HUES64 (cell line): ENCODE measurements around the gene KCNG2.

ENCODE experiments used
- H3K27ac ChIP-seq: 2 replicates; pipeline ENCODE4 v1.7.0; 2013; ENCODE audit warnings: low read depth, low read length, inconsistent platforms
- H3K27me3 ChIP-seq: 2 replicates; pipeline ENCODE4 v1.6.1; 2013; ENCODE audit warnings: mild to moderate bottlenecking, low read length; ENCODE audit not compliant: insufficient read depth
- H3K36me3 ChIP-seq: 2 replicates; pipeline ENCODE4 v1.6.1; 2013; ENCODE audit warnings: mild to moderate bottlenecking, low read length; ENCODE audit not compliant: insufficient read depth
- H3K4me1 ChIP-seq: 2 replicates; pipeline ENCODE4 v1.6.1; 2013; ENCODE audit warnings: mild to moderate bottlenecking, low read length, moderate library complexity; ENCODE audit not compliant: insufficient read depth
- H3K4me3 ChIP-seq: 2 replicates; pipeline ENCODE4 v1.5.1; 2013; ENCODE audit warnings: mild to moderate bottlenecking, low read length, moderate library complexity
- H3K9ac ChIP-seq: 2 replicates; pipeline ENCODE4 v1.6.1; 2013; ENCODE audit warnings: mild to moderate bottlenecking, low read depth, low read length
- H3K9me3 ChIP-seq: 2 replicates; pipeline ENCODE4 v1.6.1; 2013; ENCODE audit warnings: low read depth, low read length; ENCODE audit not compliant: insufficient read depth
- WGBS: fragments of 150-250, 120-280 bp; methylation state at CpG from one replicate; pipeline ENCODE4 v1.1.7; 2013; ENCODE audit warnings: missing lambda C conversion rate; 5-methylcytosine and 5-hydroxymethylcytosine counted together

The KCNG2 gene

DNA sequence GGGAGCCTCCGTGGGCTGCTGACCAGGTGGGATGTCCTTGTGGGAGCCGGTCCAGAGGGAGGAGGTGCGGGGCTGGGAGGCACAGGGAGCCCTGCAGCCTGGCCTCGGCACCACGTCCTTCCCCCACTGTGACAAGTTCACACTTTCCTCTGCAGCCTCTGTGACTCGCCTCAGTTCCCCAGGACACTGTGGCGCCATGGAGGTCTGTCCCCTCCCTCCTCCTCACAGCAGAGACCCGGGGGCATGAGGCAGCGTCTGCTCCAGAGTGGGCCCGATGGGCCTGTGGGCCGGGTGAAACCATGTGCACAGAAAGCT lies 27.3 kb upstream of the KCNG2 start:
- Histone ChIP-seq H3K9ac (no peak overlapping the region), H3K9me3 (peaks cover 12% of the 10 kb centered on the region; the same call in 1 of the 2 replicates), H3K27ac (no peak overlapping the region), H3K36me3 (no peaks in the 10 kb centered on the region), H3K4me1 (no peaks in the 10 kb centered on the region), H3K4me3 (no peak overlapping the region), H3K27me3 (no peaks in the 10 kb centered on the region)
- WGBS: 74% methylated on average over 11 of the region's 11 CpGs

DNA sequence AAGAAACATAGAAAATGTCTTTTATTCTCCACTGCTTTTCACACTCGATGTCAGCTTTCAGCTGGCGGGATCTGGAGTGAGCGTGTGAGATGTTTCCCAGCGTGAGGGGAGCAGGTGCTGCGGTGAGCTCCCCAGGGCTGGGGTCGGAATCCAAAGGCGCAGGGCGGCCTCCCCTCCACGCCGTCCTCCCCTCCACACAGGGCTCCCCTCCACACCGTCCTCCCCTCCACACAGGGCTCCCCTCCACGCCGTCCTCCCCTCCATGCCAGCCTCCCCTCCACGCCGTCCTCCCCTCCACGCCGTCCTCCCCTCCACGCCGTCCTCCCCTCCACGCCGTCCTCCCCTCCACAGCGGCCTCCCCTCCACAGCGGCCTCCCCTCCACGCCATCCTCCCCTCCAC lies 26.9 kb upstream of the KCNG2 start:
- Histone ChIP-seq H3K4me3 (no peak overlapping the region), H3K27me3 (no peaks in the 10 kb centered on the region)
- 79% methylated on average over 22 of the region's 24 CpGs for WGBS

DNA sequence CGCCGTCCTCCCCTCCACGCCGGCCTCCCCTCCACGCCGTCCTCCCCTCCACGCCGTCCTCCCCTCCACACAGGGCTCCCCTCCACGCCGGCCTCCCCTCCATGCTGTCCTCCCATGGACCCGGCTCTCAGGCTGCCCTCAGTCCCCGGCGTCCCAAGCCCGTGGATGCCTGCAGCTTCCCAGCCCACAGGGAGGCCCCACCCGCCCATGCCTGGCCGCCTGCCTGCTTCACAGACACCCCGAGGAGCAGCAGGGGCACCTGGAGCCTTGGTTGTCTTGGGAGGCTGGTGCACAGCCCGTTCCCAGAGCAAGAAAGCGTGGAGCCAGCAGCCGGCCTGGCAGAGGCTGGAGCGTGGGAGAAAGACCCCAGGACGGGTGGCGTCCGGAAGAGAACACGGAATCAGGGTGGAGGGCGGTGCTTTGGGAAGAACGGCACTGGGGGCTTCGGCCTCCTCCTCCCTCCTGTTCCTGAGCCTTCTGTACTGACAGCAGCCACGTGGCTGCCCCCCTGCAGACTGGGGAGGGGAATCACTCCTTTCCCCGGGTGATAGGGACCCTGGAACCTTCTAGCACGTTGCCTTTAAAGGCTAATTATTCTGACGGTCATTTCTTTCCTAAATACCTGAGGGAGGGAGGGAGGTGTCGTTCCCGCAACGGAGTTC lies 26.2 kb upstream of the KCNG2 start:
- WGBS: 86% methylated on average over 35 of the region's 35 CpGs
- H3K4me3 ChIP-seq: no peak overlapping the region
- no peaks in the 10 kb centered on the region for H3K27me3 ChIP-seq
- peaks cover 12% of the 10 kb centered on the region; the same call in 1 of the 2 replicates for H3K9me3 ChIP-seq
- H3K4me1 ChIP-seq: no peaks in the 10 kb centered on the region
- H3K36me3 ChIP-seq: no peaks in the 10 kb centered on the region
- no peak overlapping the region for H3K9ac ChIP-seq
- H3K27ac ChIP-seq: no peak overlapping the region

More for the DNA sequence above, 26.9 kb upstream of the KCNG2 start:
- Histone ChIP-seq H3K9ac (no peak overlapping the region), H3K4me1 (no peaks in the 10 kb centered on the region), H3K27ac (no peak overlapping the region), H3K9me3 (peaks cover 12% of the 10 kb centered on the region; the same call in 1 of the 2 replicates), H3K36me3 (no peaks in the 10 kb centered on the region)

DNA sequence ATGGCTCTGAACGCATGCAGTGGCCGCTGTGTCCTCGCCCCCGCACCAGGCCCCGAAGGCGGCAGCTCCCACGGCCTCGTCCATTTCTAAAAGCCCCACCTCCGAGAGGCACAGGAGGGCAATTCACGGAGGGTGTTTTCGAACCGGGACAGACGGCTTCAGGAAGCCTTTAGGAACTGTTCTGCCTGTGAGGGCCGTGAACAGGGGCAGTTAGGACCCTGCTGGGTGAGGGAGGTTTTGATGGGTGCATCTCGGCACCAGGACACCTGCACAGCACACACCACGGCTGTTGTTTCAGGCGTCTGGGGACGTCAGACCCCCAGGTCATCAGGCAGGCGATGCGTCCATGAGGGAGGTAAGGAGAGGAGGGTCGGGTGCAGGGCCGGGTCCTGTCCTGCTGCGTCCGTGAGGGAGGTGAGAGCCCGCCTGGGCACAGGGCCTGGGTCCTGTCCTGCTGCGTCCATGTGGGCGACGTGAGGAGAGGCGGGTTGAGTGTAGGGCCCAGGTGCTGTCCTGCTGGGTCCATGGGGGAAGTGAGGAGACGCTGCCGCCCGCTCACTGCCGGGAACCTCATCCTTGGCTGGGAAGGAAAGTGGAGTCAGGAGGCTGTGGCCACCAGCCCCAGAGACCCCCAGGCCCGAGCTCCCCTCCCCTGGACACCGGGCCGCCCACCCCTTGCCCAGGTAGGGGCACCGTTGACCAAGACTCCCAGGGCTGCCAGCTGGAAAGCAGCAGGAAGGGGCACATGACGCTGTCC lies 25.5 kb upstream of the KCNG2 start:
- H3K36me3 ChIP-seq: no peaks in the 10 kb centered on the region
- no peak overlapping the region for H3K4me3 ChIP-seq
- H3K9ac ChIP-seq: no peak overlapping the region
- no peaks in the 10 kb centered on the region for H3K4me1 ChIP-seq
- H3K27ac ChIP-seq: no peak overlapping the region
- peaks cover 12% of the 10 kb centered on the region; the same call in 1 of the 2 replicates for H3K9me3 ChIP-seq
- no peaks in the 10 kb centered on the region for H3K27me3 ChIP-seq
- 91% methylated on average over 38 of the region's 38 CpGs for WGBS

DNA sequence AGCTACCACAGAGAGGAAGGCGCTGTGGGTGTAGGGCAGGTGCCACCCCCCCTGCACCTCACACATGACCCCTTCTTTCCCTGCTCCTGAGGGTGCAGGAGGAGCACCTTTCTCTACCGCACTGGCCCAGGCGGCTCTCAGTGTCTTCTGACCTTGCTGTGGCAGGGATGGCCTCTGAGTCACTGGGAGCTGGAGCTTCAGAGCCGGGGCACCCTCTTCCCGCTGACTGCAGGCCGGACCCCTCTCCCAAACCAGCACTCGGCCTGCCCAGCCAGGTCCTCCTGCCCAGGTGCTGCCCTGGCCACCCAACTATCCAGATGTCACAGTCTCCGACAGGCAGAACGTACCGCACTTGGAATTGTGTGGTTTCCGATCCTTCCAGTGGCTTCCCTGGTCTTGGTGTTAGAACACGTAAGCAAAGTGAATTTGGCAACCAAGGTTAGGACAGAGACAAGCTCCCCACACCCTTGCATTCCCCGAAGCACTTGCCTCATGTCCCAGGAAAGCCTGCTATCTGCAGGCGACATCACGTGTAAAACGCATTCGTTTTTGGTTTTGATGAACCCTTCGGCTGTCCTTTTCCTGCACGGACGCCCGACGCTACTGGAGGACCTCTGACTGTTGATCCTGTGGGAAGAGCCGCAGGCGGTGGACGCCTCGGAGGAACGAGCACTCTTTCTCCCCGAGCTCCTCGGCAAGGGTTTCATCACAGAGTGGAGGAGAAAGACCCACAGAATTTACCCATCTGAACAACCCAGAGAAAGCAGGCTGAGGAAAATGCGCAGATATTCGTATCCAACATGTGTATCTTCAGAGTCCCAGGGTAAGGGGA lies 24.7 kb upstream of the KCNG2 start:
- Histone ChIP-seq H3K36me3 (no peaks in the 10 kb centered on the region), H3K4me1 (no peaks in the 10 kb centered on the region), H3K4me3 (no peak overlapping the region), H3K27me3 (no peaks in the 10 kb centered on the region), H3K9me3 (peaks cover 5% of the 10 kb centered on the region; the same call in 1 of the 2 replicates), H3K27ac (no peak overlapping the region), H3K9ac (no peak overlapping the region)
- 95% methylated on average over 31 of the region's 31 CpGs for WGBS

DNA sequence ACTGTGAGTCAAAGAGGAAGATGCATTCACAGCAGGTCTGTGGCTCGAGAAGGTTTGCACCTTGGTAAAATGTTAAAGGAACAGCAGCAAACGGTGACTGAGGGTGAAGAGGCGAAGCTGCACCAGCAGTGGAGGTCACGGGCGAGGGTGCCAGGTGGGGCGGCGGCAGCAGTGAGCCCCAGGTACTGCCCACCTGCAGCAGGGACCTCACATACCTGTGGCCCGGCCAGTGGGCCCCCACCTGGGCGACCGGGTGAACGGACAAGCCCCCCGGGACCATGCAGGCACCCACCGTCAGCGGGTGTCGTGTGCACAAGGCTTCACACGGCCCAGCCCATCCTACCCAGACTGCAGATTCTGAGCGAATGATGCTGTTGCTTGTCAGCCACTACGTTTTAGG lies 23.6 kb upstream of the KCNG2 start:
- Histone ChIP-seq H3K27ac (no peak overlapping the region), H3K4me3 (no peak overlapping the region), H3K4me1 (no peaks in the 10 kb centered on the region), H3K27me3 (no peaks in the 10 kb centered on the region), H3K9ac (no peak overlapping the region), H3K9me3 (no peaks in the 10 kb centered on the region), H3K36me3 (no peaks in the 10 kb centered on the region)
- WGBS: 90% methylated on average over 18 of the region's 18 CpGs

DNA sequence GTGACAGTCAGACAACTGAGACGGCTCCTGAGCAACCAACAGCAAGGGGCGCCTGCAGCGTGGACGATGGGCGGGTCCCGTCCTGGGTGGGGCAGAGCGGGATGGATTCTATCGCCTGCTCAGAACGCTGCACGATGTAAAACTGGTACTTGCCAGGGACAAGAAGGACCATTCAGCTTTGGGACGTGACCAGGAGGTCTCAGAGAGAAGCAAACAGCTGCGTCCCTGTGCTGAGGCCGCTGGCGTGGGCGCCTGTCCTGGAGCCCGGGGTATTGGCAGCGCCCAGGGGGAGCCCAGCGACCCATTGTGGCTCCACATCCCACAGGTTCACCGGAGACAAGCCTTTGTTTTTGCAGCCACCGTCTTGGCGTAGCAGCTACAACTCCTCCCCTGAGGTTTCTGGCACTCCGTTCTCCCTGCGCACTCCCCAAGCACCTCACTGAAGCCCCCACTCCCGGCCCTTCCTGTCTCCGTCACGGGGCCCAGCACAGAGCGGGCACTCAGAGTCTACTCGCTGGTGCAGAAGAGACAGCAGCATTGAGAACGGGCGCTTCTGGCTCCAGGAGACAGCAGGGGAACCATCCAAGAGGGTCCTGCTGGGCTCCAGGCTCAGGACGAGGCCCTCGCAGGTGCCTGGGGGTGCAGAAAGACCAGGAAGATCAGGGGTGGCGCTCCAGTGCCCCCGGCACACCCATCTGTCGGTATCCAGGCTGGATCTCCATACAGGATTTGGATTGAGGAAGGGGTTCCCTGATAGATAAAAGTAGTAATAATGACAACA lies 22.1 kb upstream of the KCNG2 start:
- no peaks in the 10 kb centered on the region for H3K9me3 ChIP-seq
- H3K27ac ChIP-seq: no peak overlapping the region
- H3K4me3 ChIP-seq: no peak overlapping the region
- no peak overlapping the region for H3K9ac ChIP-seq
- H3K4me1 ChIP-seq: no peaks in the 10 kb centered on the region
- no peaks in the 10 kb centered on the region for H3K36me3 ChIP-seq
- WGBS: 90% methylated on average over 35 of the region's 35 CpGs
- H3K27me3 ChIP-seq: no peaks in the 10 kb centered on the region

DNA sequence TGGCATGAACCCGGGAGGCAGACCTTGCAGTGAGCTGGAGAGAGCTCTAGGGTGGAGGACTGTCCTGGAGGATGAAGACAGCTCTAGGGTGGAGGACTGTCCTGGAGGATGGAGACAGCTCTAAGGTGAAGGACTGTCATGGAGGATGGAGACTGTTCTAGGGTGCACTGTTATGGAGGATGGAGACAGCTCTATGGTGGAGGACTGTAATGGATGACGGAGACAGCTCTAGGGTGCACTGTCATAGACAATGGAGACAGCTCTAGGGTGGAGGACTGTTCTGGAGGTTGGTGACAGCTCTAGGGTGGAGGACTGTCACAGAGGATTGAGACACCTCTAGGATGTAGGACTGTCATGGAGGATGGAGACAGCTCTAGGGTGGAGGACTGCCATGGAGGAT lies 21.1 kb upstream of the KCNG2 start:
- no peaks in the 10 kb centered on the region for H3K27me3 ChIP-seq
- no peak overlapping the region for H3K4me3 ChIP-seq
- no peak overlapping the region for H3K9ac ChIP-seq
- no peaks in the 10 kb centered on the region for H3K36me3 ChIP-seq
- H3K9me3 ChIP-seq: no peaks in the 10 kb centered on the region
- H3K27ac ChIP-seq: no peak overlapping the region
- H3K4me1 ChIP-seq: no peaks in the 10 kb centered on the region
- 91% methylated on average over 2 of the region's 2 CpGs for WGBS

DNA sequence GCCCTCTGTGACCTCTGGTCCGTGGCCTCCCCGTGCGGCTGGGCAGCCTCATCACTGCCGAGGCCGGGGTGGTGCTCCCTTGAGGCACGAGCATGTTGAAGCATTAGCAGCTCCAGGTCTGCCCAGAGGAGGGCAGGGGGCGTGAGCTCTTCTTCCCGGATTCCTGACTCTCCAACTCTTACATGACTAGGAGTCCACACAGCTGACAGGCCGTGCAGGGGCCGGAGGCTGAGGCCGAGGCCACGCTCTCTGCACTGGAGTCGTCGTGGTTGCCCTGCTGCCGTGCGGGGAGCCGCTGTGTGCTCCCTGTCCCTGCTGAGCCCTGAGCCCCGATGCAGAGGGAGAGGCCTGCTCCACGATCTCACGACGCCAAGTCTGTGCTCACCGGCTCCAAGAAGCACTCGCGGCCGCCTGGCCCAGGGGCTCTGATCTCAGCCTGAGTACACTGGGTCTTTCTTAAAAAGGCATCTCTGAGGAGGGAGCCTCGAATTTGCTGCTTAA lies 19.4 kb upstream of the KCNG2 start:
- Histone ChIP-seq H3K4me1 (no peaks in the 10 kb centered on the region), H3K36me3 (no peaks in the 10 kb centered on the region), H3K9ac (no peak overlapping the region), H3K9me3 (no peaks in the 10 kb centered on the region), H3K27me3 (no peaks in the 10 kb centered on the region), H3K27ac (no peak overlapping the region), H3K4me3 (no peak overlapping the region)
- WGBS: 86% methylated on average over 26 of the region's 26 CpGs

DNA sequence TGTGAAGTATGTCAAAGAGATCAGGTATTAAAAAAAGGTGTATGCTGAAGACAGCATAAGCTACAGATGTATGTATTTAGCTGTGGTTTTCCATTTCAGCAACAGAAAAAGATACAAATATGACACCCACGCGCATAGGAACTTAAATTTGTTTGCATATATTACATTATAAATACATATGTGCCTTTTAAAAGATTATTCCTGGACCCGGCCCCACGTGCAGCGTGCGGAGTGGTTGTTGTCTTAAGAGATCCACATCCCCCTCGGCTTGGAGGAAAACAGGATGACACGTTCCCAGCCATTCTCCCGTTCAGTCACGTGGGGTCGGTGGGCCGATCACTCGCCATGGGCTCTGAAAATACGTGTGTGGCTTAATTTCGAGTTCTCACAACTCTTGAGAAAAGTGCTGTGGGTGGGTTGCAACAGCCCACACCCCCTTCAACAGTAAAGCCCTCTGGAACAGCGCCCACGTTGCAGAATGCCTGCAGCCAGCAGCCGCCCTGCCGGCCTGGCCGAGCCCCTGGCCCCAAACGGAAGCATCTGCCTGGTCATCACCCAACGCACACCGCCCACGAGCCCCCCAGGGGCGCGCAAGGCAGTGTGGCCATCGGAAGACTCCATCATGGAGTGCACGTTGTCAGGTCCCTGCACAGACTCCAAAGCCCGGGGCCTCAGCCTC lies 18.6 kb upstream of the KCNG2 start:
- Histone ChIP-seq H3K36me3 (no peaks in the 10 kb centered on the region), H3K9ac (no peak overlapping the region), H3K9me3 (no peaks in the 10 kb centered on the region), H3K4me1 (no peaks in the 10 kb centered on the region), H3K27me3 (0 out of 2 replicates have a peak, but pooled peaks cover 7% of the 10 kb centered on the region), H3K27ac (no peak overlapping the region), H3K4me3 (no peak overlapping the region)
- 93% methylated on average over 27 of the region's 29 CpGs for WGBS
